ENCODE data around the gene TMEM169. TPM values are rescaled to one million over a fixed set of nuclear protein-coding genes. Genes with fewer than 3 reads are reported as not detected.

TMEM169 gene
- total and polyA plus RNA-seq, 2 of the 13 experiments (the other 11 are each of a cell fraction or from before 2014, with no cell fraction given) = 1.5 to 4.5 TPM

GRCh38 chr2:216130346-216130971 is 48.7 kb downstream of the TMEM169 start:
- BruUV-seq (replicated peaks) = no TSS peak
- Histone ChIP-seq H3K27ac (ENCODE audit: extremely low read length, insufficient read depth, low read length) (no peak overlapping the region), H3K4me3 (replicated peaks in 1 of 3; ENCODE audit: insufficient read depth in 1 of 3, low read depth in 2 of 3, low read length in 3 of 3) (no peak overlapping the region), H3K27me3 (ENCODE audit: control insufficient read depth in 1 of 2, insufficient read depth in 2 of 2, low read length in 2 of 2) (no peaks in the 10 kb centered on the region), H3K9me3 (ENCODE audit: low read length) (no peaks in the 10 kb centered on the region), H4K20me1 (ENCODE audit: insufficient read depth, low read length) (no peaks in the 10 kb centered on the region; the same call in 1 of the 2 replicates), H3K9ac (ENCODE audit: insufficient read depth, low read depth, low read length) (no peak overlapping the region), H3K4me2 (ENCODE audit: low read depth, low read length) (no peak overlapping the region), H2AFZ (ENCODE audit: low read length) (no peak overlapping the region), H3K79me2 (ENCODE audit: insufficient read depth, low read length) (peaks cover 4% of the 10 kb centered on the region), H3K36me3 (replicated peaks in 1 of 2; ENCODE audit: control insufficient read depth in 1 of 2, insufficient read depth in 2 of 2, low read length in 2 of 2) (peaks cover 35 to 92% of the 10 kb centered on the region in 2 experiments), H3K4me1 (ENCODE audit: insufficient read depth, low read length) (peaks cover 20% of the 10 kb centered on the region)
- WGBS (ENCODE audit: low lambda C conversion rate) = 85% methylated on average over 6 of the region's 6 CpGs
- FAIRE-seq = no peak
- intact Hi-C loops (cut with micrococcal nuclease; ENCODE audit: unreplicated experiment) = no loop called here
- ChIA-PET POLR2A (interaction anchor here (1.3 kb wide), 1 partner anchor 21 kb away, joined by 4 read pairs; the partner anchor contains the start of gene XRCC5), CTCF (ENCODE audit: low intra/inter-chr PET ratio, low total read pairs) (no interaction called here)
- ATAC-seq = 0 out of 3 replicates have a peak, but pooled peaks have one; percentile 33
- no peak for DNase-seq (ENCODE audit: low spot score)
- in situ Hi-C loops (cut with HindIII; ENCODE audit: extremely low pct_ligation_motif_present, low pct_unique_long_range_greater_than_20kb) = no loop called here
- TF ChIP-seq PAXIP1 (CRISPR knock-in tag; conservative IDR thresholded peaks at IDR 0.05) (0 out of 2 replicates have a peak, but pooled peaks have one; percentile 6), ARID5B (CRISPR knock-in tag; IDR thresholded peaks at IDR 0.05) (no peak)
